Esophagus muscularis mucosa (tissue), 4 donors: ENCODE data around the gene LILRB3.

ENCODE experiments used
- CTCF ChIP-seq, 3 experiments: fragments of 200-600 bp in 2 of 3; fragments of 450-650 bp in 1 of 3; sonication (generic) in 2 of 3; IDR thresholded peaks; one replicate each; pipeline ENCODE4 v1.5.1; 2017 to 2019; ENCODE audit warnings: antibody characterized with exemption in 3 of 3, mild to moderate bottlenecking in 2 of 3, moderate library complexity in 1 of 3
- EP300 ChIP-seq: sonication (generic); formaldehyde crosslinking; IDR thresholded peaks from one replicate; pipeline ENCODE4 v1.6.1; 2017; ENCODE audit warnings: antibody characterized with exemption
- POLR2A ChIP-seq: fragments of 450-650 bp; IDR thresholded peaks from one replicate; pipeline ENCODE4 v1.6.1; 2017; ENCODE audit warnings: antibody characterized with exemption, moderate library complexity, mild to moderate bottlenecking, low read depth
- POLR2AphosphoS5 ChIP-seq, 2 donors: sonication (generic); formaldehyde crosslinking; IDR thresholded peaks; one replicate each; pipeline ENCODE4 v1.6.1; 2017; ENCODE audit warnings: antibody characterized with exemption in 2 of 2

GRCh38 chr19:54186351-54186750 is 36.5 kb downstream of the LILRB3 start:
- no peak for TF ChIP-seq CTCF (IDR thresholded peaks at IDR 0.05)
- no peak for TF ChIP-seq EP300
- no peak for TF ChIP-seq POLR2AphosphoS5 (IDR thresholded peaks at IDR 0.05)
- no peak for TF ChIP-seq POLR2A
